NCI-H226 (cell line): ENCODE data around the gene ZDHHC5.

Experiments
- DNase-seq: peaks from one replicate; pipeline ENCODE4 v3.0.0-alpha.2; 2015

ZDHHC5 gene, protein sequence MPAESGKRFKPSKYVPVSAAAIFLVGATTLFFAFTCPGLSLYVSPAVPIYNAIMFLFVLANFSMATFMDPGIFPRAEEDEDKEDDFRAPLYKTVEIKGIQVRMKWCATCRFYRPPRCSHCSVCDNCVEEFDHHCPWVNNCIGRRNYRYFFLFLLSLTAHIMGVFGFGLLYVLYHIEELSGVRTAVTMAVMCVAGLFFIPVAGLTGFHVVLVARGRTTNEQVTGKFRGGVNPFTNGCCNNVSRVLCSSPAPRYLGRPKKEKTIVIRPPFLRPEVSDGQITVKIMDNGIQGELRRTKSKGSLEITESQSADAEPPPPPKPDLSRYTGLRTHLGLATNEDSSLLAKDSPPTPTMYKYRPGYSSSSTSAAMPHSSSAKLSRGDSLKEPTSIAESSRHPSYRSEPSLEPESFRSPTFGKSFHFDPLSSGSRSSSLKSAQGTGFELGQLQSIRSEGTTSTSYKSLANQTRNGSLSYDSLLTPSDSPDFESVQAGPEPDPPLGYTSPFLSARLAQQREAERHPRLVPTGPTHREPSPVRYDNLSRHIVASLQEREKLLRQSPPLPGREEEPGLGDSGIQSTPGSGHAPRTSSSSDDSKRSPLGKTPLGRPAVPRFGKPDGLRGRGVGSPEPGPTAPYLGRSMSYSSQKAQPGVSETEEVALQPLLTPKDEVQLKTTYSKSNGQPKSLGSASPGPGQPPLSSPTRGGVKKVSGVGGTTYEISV

DNA sequence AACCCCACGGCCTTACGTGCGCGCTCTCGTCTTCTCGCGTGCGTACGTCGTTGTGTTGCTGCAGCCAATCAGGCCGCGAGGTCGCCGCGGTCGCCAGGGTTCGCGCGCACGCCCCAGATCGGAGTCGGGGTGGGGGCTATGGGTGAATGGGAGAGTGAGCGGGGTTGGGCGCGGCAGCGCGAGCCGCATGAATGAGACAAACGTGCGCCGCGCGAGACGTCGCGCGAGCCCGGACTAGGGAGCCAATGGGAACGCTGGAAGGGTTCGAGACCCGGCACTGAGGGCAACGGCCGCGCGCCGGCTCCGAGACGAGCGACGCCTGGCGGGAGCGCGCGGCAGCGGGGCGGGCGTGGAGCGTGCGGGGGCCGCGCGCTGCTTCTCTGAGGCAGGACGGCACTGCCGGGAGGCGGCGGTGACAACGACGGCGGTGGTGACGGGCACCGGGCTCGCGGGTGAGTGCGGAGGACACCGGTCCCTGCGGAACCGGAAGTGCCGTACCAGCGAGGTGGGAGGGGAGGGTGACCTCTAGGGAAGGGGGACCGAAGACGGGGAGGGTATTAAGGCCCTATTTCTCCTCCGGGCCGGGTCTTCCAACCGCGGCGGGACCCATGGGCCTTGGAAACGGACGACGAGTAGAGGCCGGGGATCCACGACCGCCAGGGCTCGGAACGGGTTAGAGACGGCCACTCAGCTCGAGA lies at the start of gene ZDHHC5:
Gene ZDHHC5 (plus strand): TSS at position 379 of the 698 bp plus-strand sequence. CDS start 4,977 bp downstream, outside the sequence.
- peak; percentile 99 for DNase-seq

DNA sequence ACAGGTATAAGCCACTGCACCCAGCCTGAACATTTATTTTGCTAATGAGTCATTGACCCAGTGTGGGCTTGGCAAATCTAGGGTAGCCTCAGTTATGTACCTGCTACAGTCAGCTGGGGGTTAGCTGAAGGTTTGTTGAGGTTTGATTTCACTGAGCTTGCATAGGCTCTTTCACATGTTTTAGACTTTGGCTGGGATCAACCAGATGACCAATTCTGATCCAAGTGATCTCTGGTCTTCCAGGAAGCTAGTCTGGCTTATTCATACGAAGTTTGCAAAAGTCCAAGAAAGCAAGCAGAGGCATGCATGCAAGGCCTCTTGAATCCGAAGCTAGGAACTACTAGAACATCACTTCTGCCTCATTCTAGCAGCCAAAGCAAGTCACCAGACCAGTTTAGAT lies 49.5 kb upstream of the ZDHHC5 start:
- no peak for DNase-seq

DNA sequence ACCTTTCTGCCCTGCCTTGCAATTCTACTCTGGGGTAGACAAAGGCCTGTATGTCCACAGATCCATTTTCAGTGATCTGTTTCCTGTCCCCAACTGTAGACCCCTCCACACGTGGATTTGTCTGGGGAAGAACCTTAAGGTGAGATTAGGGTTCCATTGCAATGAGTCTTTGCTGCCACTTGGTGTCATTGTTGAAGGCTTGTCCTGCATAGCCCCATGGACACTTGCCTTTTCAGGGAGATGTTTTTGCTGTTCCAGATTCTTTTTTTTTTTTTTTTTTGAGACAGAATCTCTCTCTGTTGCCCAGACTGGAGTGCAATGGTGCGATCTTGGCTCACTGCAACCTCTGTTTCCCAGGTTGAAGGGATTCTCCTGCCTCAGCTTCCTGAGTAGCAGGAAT lies 48.6 kb upstream of the ZDHHC5 start:
- DNase-seq: no peak

DNA sequence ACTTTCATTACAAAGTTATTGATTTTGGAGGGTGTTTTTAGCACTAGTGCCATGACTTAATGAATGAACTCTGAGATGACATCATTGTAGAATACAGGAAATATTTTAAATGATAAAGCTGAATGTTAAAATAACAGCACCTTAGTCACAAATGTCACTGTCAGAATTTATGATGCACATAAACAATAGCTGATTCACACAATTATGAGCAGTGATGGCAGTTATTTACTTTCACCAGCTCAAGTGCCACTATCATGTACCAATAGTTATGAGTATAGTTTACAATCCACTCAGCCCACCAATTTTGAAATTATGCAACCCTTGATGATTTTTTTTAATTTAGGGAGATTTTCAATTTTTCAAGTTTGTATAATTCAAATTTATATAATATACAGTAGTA lies 47.4 kb upstream of the ZDHHC5 start:
- no peak for DNase-seq

DNA sequence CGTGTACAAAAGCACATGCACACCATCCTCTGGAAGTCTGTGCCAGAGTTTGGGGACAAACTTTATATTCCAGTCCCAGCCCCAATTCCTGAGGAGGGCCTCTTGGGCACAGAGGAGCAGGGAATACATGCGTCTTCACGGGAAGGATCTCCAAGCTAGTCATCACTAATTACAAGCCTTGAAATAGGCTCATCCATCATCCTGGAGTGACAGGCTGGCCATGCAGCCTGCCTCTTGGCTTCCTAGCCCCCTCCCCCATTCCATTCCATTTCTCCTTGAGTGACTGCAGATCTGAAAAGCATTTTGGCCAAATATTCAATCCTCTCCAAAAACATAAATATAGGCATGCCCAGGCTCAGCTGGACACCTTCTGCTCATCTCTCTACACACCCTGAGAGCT lies 45.7 kb upstream of the ZDHHC5 start:
- no peak for DNase-seq

DNA sequence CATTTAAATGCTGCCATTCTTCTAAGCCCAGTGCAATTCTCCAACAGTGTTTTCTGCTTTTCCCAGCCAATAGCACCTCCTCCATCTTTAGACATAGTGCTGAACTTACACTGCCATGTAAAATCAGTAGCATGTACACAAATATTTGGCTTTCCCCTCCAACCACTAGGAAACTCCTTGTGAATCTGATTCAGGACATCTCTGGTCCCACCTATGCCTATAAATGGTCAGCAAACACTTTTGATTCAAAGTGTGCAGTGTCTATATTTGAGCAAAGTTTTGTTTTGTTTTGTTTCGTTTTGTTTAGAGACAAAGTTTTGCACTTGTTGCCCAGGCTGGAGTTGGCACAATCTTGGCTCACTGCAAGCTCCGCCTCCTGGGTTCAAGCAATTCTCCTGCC lies 43.0 kb upstream of the ZDHHC5 start:
- DNase-seq: no peak

DNA sequence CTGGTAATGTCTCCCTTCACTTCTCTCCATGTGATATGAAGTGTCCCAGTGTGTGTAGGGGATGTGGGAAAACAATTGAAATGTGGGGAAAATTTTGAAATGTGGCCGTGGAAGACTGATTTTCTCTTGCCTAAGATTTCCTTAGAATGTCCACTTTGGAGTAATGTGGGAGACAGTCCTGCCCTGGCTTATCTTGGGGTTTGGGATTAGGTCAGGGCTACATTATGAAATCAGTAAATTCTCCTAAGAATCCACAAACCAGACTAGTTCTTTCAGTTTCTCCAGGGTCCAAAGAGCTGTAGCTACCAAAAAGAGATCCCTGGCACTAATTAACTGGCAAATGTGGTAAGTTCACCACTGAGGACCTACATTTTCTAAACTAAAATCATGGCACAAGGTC lies 41.0 kb upstream of the ZDHHC5 start:
- no peak for DNase-seq

DNA sequence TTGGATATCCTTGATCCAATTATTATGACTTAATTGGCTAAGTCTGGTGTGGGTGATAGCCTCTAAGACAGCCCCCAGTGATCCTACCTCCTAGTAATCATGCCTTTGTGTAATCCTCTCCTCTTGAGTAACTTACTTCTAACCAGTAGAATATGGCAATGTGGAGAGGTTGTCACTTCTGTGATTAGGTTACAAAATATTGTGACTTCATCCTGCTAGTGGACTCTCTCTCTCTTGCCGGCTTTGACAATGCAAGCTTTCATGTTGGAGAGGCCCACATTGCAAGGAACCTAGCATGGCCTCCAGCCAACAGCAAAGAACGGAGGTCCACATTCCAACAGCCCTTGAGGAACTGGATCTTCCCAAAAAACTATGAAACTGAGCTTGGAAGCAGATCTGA lies 37.7 kb upstream of the ZDHHC5 start:
- DNase-seq: no peak

DNA sequence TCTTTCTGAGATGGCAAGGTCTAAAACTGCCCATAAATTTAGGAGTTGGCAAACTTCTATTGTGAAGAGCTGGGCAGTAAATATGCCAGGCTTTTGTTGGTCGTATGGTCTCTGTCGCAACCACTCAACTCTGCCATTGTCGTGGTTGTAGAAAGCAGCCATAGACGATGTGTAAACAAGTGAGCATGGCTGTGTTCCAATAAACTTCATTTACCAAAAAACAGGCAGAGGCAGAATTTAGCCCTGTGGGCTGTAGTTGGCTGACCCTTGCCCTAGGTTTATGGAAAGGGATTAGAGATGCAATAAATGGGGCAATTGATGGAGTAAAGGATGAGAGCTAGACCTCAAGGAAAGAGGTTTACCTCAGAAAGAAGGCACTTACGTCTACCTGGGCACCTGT lies 35.8 kb upstream of the ZDHHC5 start:
- no peak for DNase-seq

DNA sequence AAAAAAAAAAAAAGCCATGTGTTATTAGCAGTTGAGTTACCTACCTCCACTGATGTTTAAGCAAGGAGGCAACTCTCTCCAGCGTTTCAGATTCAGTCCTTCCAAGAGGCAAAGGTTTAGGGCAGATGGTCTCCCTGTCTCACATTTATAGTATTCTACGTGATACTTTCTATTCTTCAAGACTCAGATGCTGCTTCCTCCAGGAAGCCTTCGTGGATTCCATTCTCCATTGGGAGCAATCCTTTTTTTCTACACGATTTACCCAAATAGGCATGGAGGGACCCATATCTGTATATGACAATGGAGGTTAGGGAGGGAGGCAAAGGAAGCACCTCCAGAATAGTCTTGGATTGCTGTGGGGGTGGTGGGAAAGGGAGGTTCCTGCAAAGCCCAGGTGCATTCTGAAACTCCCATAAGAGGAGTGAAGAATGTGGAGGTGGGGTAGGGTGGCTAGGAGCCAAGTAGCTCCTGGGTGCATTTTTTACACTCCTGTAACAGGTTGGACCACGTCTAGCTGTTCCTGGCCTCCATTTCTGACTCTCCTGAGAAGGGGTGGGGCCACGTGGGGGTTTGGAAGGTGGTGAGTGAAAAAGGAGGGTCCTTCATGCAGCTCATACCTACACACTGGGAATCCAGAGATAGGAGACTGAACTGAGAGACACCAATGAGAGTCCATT lies 34.4 kb upstream of the ZDHHC5 start:
- no peak for DNase-seq

DNA sequence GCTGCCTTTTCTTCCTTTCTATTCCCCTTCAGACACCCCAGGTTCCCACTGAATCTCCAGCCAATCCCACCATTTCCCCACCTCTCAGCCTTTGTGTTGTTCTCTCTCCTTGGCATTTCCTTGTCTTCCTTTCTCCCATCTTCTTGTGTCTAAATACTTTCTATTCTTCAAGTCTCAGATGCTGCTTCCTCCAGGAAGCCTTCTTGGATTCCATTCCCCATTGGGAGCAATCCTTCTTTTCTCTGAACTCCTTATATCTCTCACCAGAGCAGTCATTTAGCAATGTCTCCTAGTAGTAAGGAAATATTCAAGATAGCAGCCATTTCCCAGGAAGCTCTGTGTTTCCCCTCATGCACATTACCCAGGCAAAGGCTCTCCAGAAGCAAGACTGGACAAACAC lies 33.6 kb upstream of the ZDHHC5 start:
- no peak for DNase-seq

DNA sequence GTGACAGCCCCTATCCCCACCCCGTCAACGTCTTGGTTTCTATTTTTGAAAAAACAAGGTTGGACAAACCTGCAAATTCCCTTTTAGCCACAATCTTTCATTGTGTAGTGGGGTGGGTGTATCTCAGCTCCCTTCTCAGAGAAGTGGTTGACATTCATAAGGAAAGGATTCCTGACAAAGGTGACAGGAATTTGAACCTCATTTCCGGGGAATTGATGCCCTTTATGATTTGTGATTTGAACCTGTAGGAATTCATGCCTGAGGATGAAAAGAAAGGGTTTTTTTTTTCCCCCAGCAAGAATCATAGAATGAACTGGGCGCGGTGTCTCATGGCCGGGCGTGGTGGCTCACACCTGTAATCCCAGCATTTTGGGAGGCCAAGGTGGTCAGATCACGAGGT lies 32.7 kb upstream of the ZDHHC5 start:
- DNase-seq: no peak

DNA sequence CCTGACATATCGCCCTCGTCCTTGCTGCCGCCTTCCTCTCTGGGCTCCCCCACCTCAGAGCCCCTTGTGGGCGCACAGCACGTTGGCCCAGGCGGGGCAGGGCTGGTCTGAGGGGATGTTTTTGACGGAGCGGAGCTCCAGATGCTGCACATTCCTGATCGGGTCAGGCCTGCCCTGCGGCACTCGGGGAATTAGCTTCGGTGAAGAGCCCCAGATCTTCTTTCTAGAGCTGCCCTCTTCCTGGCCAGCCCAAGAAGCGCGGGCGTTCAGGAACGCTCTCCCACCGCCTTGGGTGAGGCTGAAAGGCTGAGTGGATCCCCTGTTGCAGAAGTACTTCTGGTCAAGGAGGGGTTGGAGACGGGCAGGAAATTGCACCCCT lies 30.3 kb upstream of the ZDHHC5 start:
- DNase-seq: peak; percentile 67

DNA sequence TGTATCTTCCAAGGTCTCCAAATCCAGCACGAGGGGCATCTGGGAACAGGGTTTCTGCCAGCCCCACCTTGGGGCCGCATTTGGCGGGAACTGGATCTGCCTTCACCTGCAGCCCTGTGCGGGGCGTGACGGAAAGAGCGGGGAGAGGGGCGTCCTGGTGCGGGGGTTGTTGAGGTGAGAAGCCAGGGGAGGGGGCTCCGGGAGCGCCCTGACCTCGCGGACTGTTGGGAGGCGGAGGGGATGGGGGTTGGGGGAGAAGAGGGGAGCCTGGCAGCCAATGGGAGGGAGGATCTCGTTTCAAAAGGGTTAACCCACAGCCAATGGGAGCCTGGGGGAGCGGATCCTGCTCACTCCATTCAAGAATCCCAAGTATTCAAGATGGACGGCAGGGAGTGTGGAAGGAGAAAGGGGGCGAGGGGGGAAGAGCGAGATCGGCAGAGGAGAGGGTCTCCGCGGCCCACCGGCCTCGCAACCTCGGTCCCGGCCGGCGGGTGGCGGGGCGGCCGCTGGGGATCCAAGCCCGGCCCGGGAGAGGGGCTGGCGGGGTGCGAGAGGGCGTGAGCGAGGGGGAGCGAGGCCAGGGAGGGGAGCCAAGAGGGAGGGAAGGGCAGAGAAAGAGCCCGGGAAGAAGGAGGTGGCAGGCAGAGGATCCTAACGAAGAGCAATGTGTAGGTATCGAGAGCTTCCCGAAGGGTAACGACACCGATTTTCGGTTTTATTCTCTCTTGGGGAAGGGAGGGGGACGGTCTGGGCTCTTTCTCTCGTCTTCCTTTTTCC lies 29.7 kb upstream of the ZDHHC5 start:
- DNase-seq: peak; percentile 87

DNA sequence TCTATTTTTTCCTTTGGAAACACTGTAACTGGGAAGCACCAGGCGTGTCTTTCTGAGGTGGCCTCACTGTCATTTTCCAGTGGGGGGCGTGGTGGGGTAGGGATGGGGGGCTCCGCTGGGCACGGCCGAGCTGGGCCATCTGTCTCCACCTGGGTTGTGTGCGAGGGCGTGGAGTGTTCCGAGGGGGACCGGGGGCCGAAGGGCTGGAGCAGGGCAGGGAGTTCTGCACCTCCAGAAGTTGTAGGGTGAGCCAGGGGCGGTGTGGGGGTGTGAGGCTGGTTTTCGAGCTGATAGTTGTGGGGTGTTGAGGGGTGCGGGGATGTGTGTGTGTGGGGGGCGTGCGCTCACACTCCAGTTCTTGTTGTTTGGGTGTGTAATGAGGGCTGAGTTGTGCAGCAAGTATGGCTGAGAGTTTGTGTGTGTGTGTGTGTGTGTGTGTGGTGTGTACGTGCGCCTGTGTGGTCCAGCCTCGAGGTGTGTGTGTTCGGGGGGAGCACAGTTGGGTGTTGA lies 29.0 kb upstream of the ZDHHC5 start:
- no peak for DNase-seq

DNA sequence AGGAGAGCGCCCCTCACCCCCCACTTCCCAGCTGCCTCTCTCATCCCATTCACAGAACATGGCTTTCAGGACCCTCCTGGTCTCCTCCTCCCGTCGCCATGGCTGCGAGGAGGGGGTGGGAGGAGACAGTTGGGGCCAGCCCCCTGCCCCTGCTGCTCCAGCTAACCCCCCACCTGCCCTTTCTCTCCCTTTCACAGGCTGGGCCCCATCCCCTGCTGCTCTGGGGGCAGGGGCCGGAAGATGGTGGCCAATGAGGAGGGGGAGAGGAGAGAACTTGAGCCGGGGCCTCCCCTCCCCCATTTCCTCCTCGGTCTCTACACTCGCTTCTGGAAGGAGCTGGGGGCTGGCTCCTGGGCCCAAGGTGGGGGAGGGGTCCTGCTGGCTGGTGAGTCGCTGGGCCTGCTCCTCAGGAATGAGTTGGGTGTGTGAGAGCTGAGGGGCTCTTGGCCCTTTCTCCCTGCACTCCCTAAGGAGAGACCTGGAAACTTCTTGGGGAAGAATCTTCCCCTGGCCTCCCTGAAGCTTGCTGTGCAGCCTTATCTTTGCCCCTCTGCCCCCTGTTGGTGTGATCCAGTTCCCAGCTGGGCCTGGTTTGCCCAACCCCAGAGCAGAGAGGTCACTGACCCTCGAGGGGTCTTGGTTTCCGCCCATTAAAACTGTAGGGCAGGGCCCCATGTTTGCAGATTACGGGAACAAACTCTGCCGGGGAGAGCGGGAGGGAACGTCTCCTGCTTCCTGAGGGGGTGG lies 28.4 kb upstream of the ZDHHC5 start:
- peak; percentile 79 for DNase-seq

DNA sequence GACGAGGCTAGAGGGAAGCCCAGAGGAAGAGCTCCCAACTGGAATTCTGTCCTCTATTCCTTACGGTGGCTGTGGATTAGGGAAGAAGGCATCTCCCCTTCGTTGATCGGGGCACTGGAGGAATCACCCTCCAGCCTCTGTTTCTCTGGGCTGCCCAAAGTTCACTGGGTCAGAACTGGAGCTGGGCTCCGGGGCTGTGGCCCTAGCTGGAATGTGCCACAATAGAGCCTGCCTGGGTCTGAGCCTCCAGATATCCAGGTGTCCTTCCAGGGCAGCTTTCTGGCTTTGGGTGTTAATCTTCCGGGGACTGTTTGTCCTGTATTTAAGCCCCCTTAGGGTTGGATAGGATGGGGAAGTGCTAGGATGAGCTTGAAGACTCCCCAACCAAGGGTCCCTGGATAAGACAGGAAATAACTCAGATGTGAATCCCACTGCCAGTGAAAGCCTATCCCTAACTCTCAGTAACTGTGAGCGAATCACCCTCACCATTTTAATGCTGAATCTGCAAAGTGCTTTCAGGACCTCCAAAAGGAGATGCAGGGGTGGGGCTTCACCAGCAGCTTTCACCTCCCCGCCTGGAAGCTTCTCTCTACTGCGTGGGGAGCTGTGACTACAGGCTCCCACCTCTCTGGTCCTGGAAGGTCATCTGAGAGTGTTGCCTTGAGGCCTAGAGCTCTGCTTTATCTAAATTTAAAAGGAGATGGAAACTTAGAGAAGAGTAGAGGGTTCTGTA lies 27.7 kb upstream of the ZDHHC5 start:
- no peak for DNase-seq

DNA sequence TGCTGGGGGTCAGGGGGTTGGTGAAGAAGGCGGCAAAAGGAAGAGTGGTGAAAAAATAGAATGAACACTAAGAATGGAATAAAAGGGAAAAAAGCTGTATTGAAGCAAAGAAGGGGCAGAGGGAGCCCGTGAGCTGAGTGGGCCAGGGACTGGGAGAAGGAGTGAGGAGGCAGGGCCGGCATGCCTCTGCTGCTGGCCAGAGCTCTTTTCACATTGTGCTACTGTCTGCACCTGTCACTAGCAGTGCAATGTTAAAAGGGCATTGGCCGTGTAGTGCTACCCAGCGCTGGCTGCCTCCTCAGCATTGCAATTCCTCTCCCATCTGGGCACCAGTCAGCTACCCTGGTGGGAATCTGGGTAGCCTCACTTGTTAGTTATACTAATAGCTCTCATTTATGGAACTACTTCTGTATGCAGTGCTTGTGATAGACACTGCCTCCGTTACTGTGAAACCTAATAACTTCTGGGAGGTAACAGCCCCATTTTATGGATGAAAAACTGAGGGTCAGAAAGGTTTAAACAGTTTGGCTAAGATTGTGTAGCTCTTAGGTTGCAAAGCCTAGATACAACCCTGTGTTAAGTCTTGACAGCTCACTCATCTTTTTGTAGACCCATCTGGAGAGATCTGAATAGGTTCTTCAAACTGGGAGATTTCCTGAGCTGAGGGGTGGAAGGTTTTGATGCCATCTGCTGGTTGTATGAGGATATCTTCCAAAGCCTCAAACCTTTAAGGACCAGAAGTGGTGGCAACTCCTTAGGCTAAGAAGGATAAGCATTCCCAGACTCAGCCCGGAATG lies 26.7 kb upstream of the ZDHHC5 start:
- peak; percentile 34 for DNase-seq

DNA sequence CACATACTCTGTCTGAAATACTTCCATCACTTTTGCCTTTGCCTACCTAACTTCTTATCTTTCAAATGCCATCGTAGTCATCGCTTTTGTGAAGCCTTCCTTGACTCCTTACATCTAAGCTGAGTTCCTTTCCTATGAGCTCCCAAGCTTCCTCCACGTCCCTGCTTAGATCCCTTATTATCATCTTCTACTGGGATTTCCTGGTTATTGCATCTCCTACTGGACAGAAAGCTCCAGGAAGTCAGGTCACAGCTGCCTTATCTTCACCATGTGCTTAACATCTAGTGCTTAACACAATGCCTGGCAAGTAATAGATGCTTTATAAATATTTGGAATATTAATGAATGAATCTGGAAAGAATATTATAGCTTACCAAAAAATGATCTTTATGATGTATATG lies 24.1 kb upstream of the ZDHHC5 start:
- peak; percentile 65 for DNase-seq
